Endothelial cell of umbilical vein (primary cell): ENCODE measurements around the gene IGSF9B.

Experiments
- CTCF ChIP-seq, 2 donors: IDR thresholded peaks; 1 replicate in 1 of 2; 2 replicates in 1 of 2; pipeline ENCODE4 v1.5.1; 2011; ENCODE audit warnings: low read length in 2 of 2, mild to moderate bottlenecking in 2 of 2, moderate library complexity in 2 of 2, control low read depth in 1 of 2, inconsistent platforms in 1 of 2, low read depth in 1 of 2; ENCODE audit not compliant: insufficient read depth in 1 of 2; ENCODE audit errors: extremely low read depth in 1 of 2
- MAX ChIP-seq: IDR thresholded peaks from 2 replicates; pipeline ENCODE4 v1.6.1; 2011; ENCODE audit not compliant: insufficient read depth, insufficient read length

- TF ChIP-seq MAX, result no peak
- no peak for TF ChIP-seq CTCF (IDR thresholded peaks at IDR 0.05; ENCODE audit: extremely low read depth in 1 of 2, insufficient read depth in 1 of 2, low read depth in 1 of 2, low read length in 2 of 2)
Measured at GRCh38 chr11:133921026-133921425, 35.7 kb downstream of the IGSF9B start.
